SW 1271 (cell line): ENCODE results near the gene AIG1.
"Not testable (repeated sequence)": the region's sequence is repeated elsewhere in the genome, so short reads cannot be mapped to it uniquely, and the experiment has no call there.

Experiments used
- DNase-seq, 2 experiments: peaks; one replicate each; lab custom pipeline; 2025; lab: John Stamatoyannopoulos, UW

AIG1 gene

GRCh38 chr6:143060806-143061596 is at the start of gene AIG1:
TSS of gene AIG1 (plus strand) at chr6:143060889. CDS start at chr6:143060926, 37 bp downstream.
- DNase-seq = peak in 1 of 2 experiments; percentile 60

DNA sequence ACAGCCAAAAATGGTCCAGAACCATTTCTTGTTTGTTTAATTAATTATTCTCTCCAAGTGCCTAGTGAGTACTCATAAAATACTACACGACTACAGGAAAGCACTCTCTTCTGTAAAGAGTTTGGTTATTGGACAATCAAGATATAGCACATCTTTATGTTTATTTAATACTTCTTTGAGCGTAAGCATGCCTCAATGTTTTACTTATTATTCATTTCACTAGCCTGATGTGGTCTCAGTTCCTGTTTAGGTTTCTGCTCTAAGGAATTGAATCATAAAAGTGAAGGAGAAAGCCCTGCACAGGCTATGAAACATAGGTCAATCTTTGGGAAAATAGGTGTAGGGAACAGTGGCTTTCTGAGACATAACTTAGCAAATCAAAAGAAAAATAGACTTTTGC is 45.9 kb upstream of the AIG1 start:
- no peak for DNase-seq

DNA sequence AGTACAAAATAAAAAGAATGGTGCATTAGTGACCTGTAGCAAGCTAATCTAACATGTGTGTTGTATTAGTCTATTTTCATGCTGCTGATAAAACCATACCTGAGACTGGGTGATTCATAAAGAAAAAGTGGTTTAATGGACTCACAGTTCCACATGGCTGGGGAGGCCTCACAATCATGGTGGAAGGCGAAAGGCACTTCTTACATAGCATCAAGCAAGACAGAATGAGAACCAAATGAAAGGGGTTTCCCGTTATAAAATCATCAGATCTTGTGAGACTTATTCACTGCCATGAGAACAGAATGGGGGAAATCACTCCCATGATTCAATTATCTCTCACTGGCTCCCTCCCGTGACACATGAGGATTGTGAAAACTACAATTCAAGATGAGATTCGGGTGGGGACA is 45.4 kb upstream of the AIG1 start:
- DNase-seq = no peak

- DNase-seq = no peak
These were observed 41.7 kb upstream of the AIG1 start for GRCh38 chr6:143018955-143019354.

DNA sequence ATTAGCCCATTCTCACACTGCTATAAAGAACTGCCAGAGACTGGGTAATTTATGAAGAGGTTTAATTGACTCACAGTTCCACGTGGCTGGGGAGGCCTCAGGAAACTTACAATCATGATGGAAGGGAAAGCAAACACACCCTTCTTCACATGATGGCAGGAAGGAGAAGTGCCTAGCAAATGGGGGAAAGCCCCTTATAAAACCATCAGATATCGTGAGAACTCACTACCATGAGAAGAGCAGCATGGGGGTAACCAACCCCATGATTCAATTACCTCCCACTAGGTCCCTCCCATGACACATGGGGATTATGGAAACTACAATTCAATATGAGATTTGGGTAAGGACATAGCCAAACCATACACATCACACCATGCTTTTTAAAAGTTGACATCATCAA is 39.8 kb upstream of the AIG1 start:
- DNase-seq = not testable (repeated sequence)

DNA sequence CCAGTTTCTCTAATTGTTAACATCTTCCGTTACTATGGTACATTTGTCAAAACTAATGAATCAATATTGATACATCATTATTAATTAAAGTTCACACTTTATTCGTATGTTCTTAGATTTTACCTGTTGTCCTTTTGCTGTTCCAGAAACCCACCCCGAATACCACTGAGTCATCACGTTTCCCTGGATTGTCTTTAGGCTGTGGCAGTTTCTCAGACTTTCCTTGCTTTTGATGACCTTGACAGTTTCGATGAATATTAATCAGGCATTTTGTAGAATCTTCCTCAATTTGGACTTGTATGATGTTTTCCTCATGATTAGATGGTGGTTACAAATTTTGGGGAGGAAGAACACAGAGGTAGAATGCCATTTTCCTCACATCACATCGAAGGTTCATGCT is 39.1 kb upstream of the AIG1 start:
- DNase-seq = no peak

DNA sequence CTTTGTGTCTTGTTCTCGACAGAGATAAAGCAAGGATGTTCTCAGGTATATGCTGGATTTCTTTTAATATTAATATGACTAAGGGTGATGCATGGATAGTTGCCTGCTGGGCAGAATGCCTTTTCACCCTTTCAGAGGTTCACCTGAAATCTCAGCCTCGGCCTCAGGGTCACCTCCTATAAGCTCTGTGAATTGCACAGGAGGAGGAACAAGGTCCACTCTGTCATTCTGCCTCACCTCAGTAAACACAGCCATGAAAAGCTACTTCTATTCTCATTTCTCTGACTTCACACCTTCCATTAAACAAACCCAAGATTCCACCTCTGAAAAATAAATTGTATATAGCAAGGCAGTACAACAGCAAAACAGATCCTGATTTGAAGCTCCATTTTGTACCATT is 38.1 kb upstream of the AIG1 start:
- DNase-seq = no peak

DNA sequence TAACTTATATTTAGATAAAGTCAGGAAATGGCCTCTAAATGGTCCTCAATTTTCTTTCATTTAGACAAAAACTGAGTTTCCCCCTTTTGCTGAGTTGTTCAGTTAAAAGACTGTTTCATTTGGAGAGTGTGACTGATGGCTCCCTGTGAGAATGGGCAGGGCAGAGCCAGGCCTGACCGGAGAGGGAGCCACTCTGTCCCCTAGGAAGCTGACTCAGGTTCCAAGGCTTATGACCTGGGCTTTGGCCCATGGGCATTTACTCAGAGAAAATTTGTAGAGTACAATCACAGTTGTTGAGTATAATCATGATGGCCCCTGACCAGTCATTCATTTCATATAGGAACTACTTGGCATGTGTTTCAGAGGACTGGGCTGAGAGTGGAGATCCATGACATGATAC is 37.0 kb upstream of the AIG1 start:
- no peak for DNase-seq

DNA sequence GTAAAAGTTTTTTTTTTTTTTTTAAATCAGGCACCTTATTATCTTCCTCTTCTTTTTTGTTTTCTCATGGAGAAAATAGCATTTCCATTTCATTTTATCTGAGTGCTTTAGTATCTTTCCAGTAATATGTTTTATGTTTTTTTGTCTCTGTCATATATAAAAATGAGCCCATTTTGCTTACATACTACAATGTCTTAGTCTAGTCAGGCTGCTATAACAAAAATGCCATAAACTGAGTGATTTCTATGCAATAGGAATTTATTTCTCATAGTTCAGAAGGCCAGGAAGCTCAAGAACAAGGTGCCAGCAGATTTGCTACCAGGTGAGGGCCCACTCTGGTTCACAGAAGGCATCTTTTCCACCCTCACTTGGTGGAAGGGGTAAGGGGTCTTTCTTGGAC is 35.7 kb upstream of the AIG1 start:
- DNase-seq = no peak

- no peak for DNase-seq
These were observed 33.8 kb upstream of the AIG1 start for GRCh38 chr6:143026696-143027449.

GRCh38 chr6:143034689-143035334 is 25.9 kb upstream of the AIG1 start:
- no peak for DNase-seq

DNA sequence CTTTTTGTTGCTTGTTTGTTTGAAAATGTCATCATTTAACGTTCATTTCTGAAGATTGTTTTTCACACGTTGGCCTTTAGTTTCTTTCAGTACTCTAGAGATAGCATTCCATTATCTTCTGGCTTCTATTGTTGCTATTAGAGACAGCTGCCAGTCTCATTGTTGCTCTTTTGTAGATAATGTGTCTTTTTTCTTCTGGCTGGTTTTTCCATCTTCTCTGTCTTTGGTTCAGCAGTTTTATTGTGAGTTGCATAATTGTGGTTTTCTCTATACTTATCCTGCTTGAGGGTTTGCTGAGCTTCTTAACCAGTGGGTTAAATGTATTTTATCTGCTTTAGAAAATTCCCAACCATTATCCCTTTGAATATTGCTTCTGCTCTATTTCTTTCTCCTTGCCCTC is 23.2 kb upstream of the AIG1 start:
- no peak for DNase-seq

DNA sequence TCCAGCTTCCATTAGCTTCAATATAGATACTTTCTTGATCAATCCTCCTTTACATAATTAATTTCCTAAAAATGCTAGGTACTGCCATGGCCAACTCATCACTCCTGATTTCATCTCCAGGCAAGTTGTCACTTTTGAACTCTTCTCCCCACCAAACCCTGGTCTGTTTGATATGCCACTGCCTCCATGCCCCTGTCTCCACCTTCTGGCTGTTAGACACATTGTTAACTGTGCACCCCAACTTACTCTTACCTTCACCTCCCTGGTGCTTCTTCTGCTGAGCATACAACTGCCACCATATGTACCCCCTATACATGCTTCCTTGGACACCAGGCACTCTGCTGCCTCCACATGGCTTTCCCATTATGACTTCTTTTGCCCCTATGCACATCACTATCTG is 21.9 kb upstream of the AIG1 start:
- DNase-seq = no peak

GRCh38 chr6:143039548-143039947 is 21.1 kb upstream of the AIG1 start:
- no peak for DNase-seq

GRCh38 chr6:143040018-143040417 is 20.7 kb upstream of the AIG1 start:
- no peak for DNase-seq

GRCh38 chr6:143044345-143044744 is 16.3 kb upstream of the AIG1 start:
- not testable (repeated sequence) for DNase-seq

DNA sequence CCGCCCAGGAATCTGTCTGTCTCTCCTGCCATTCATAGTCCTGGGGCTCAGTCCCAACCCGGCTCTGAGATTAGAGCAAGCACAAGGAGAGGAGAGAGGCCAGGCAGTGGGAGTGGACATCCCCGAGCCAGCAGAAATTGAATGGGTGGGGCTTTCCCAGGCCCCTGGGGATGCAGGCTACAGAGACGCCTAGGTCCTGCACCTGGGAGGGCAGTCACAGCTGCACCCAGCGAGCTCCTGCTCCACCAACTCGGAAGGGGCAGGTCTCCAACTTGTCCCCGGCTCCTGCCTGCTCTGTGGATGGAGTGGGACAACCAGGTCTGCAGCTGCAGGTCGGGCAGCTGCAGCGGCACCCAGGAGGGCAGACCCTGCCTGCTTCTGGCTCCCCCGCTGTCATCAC is 11.1 kb upstream of the AIG1 start:
- DNase-seq = no peak

DNA sequence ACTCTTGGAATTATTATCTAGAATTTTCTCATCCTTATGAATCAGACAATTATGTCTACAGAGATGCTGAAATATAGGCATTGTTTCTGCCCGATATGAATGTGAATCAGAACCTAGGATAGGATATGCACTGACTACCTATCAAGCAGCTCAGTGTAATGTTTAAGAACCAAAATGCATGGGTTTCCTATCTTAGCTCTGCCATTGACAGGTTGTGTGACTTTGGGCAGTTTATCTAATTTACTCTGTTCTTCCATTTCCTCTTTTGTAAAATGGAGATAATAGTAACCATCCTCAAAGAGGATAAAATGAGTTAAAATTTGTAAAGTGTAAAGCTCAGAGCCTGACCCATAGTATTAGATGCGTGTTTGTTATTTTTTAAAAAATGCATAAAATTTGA is 10.2 kb upstream of the AIG1 start:
- no peak for DNase-seq

DNA sequence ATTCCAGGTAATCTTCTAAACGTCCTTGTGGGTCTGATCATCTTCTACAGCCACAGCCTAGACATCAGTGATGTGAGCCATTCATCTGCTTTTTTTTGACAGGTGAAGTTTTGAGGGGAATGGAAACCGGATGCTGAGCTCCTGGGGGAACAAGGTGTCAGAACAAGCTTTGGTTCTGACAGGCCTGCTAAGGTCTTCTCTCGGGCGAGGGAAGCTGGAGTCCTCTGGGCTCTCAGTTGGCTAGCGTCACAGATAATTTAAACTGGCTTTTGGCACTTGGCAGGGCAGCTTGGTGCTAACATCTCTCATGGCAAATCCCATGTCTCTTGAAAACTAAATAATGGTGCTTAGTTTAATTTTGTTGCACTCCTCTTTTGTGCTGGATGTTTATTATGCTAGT is 8.4 kb upstream of the AIG1 start:
- no peak for DNase-seq

GRCh38 chr6:143053856-143054255 is 6.8 kb upstream of the AIG1 start:
- DNase-seq = no peak

- DNase-seq = no peak
These were observed 6.4 kb upstream of the AIG1 start for GRCh38 chr6:143054329-143054728.

DNA sequence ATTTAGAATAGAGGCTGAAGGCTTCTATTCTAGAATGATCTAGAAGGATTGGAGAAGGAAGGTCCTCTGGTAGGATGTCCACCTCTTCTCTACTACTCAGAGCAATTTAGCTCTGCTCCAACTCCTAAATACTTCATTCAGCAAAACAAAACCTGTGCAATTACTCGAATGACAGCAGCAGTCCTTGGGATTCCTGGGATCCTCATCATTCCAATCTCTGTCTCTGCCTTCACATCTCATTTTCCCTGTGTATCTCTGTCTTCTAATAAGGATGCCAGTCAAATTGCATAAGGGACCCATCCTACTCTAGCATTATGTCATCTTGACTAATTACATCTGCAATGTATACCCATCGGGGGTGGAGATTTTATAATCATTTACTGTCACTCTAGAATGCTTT is 5.5 kb upstream of the AIG1 start:
- no peak for DNase-seq

DNA sequence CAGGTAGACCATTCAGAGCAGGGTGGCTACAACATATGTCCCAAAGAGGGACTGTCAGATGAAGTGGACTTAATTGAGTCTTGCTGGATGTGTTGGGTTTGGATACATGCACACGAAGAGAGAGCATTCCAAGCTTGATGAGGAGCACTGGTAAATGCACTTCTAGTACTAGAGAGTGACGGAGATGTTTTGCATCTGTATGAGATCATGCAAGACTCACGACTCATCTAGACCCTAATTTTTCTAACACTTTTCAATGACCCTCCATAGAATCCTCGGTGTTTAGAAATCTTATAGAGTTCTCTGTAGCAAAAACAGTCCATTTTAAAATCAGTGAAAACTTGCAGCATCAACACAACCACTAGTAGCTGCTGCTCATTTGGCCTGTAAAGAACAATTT is 4.8 kb upstream of the AIG1 start:
- DNase-seq = no peak
